Stimulated activated CD8-positive, alpha-beta memory T cell treated with anti-CD3 and anti-CD28 coated beads, Interleukin-12 subunit alpha, Interleukin-12 subunit beta, amount 100 ng/mL, for 24 hours (primary cell): ENCODE data around the gene CTXN2.

Experiments used
- DNase-seq: peaks from one replicate; pipeline ENCODE4 v3.0.0-alpha.2; 2020; ENCODE audit errors: extremely low read depth

CTXN2 gene

DNA sequence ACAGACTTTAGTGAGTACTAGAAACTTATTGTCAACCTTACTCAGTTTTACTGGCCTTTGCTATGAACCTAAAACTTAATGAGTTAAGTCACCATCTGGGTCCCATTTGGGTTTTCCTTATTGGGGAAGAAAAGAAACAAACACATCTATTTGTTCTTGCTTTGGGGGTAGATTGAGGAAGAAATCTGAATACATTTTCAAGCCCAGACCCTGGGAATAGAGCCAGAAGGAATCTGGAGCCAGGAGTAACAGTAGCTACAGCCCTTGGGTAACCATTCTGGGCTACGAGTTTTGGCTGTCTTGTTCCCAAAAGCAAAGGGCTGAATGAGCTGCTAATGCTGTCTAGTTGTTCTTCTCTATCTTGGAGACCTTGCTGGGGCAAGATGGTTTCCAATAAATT lies 31.2 kb downstream of the CTXN2 start:
- no peak for DNase-seq

DNA sequence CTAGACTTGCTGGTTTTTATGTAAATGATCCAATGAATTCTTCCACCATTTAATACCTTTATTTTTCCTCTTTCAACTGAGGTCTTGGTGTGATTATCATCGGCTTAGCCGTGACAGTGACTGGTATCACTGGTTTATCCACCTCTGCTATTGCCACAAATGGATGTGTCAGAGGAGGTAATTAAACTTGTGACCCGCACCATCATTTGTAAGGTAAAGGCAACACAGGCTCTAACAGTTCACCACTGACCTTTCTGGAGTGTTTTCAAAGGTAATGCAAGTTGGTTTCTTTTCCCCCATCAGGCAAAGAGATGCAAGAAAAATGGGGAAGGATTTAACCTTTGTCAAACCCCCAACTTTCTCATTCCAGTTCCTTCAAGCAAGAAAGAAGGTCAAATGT lies 34.3 kb downstream of the CTXN2 start:
- no peak for DNase-seq

DNA sequence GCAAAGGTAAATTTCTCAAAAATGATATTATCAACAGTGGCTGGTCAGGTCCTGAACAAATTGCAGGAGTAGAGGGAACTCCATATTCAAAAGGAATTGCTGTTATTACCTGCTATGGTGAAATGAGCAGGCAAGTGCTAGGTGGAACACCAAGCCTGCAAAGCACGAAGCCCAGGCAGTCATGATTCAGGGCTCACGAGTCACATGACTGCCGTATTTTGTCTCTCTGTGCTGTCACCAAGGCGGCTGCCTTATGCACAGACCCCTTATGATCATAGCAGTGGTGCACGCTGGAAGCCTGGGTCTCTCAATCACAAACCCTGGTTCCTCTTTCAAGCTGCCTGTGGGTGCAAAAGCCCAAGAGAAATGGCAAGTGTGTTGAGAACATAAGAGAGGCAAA lies 39.0 kb downstream of the CTXN2 start:
- no peak for DNase-seq

DNA sequence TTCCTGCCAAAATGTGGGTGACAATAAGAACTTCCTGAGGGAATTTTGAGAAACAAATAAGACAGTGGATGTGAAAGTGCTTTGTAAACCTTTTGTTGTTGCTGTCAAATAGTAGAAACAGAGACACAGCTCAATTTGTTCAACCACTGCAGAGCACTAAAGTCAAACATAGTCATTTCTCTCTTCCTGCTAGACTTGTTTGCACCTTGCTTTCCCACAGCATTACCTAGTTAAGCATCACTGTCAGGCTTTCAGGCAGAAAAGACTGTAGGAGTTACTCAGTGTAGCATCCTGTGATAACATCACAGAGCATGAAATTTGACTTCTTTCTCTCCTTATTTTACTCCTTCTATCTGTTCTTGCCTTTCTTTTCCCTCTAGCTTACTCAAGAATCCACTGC lies 41.8 kb downstream of the CTXN2 start:
- DNase-seq, result no peak

DNA sequence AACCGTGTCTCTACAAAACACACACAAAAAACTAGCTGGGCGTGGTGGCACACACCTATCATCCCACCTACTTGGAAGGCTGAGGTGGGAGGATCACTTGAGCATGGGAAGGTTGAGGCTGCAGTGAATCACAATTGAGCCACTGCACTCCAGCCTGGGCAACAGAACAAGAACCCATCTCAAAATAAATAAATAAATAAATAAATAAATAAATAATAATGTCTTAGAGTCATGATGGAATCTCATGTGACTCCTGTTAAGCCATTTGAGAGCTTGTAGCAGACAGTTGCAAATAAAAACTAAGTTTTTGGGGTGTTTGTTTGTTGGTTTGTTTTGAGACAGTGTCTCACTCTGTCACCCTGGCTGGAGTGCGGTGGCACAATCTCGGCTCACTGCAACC lies 47.9 kb downstream of the CTXN2 start:
- no peak for DNase-seq

DNA sequence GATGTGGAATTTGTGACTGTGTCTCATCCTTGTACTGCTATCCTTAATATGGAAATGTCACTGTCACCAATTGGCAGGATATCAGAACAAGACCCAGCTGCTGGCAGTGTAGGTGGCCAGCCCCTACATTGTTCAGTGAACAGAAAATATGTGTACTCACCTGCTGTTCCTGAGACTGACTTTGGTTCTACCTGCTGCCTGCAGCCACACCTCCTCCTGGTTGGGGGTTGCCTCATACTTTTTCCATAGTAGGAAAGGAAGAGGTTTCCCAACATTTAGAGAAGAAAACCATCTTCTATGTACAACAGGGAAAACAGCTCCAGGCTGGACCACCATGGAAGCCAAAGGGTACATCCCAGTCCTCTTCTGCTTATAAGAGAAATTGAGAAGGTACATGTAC lies 50.5 kb downstream of the CTXN2 start:
- DNase-seq, result no peak

DNA sequence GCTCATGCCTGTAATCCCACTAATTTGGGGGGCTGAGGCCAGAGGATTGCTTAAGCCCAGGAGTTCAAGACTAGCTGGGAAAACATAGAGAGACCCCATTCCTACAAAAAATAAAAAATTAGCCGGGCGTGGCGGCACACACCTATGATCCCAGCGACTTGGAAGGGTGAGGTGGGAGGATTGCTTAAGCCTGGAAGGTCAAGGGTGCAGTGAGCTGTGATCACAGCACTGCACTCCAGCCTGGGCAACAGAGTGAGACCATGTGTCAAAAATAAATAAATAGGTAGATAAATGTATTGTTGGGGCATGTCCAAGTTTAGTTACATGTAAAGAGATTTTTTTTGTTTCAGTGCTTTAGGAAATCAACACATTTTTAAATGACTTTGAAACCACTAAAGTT lies 51.1 kb downstream of the CTXN2 start:
- DNase-seq, result no peak

DNA sequence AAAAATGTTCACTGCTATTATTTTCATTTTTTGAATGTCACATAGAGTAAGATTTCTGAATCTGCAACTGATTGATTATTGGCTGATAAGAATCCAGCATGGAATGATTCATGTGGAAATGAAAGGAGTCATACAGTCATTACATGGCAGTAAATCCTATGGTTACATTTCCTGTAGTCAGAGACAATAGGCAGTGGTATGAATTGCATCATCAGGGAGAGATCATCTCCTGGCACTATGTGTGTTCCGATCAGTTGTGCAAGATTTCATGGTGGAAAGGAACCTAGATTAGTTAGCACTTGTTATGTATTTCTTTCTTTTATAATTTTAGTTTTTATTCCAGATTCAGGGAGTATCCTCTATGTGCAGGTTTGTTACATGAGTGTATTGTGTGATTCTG lies 53.5 kb downstream of the CTXN2 start:
- DNase-seq, result no peak

DNA sequence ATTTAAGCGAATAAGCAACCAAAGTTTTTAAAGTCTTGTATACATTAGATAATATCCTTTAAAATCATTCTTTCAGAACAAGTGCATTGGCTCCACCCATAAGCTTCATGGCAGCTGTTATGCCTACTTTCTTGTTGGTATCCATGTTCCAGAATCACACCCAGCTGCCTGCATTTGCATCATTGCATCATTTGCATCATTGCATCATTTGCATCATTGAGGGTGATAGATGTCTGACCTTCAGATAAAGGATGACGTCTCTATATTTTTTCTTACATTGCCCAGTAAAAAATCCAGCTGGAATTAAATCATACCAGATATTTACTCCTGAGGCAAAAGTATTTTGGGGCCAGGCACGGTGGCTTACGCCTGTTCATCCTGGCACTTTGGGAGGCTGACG lies 56.9 kb downstream of the CTXN2 start:
- DNase-seq, result no peak

DNA sequence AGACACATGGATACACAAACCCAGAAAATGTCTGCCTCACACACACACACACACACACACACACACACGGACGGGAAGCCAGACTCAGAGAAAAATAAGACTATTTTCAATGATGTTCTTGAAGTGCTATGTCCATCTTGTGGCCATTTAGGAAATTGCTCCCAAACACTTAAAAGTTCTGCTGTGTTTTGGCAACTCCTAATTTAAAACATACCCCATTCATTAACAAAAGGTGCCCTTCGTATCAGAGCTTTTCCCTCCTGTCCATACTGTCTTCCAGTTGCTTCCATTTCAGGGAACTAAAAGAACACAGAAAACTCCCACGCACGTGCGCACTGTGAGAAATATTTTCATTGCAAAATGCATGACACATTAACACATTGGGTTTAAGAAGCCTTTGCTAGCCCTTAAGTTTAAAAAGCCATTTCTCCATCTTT lies 59.2 kb downstream of the CTXN2 start:
- DNase-seq, result no peak

DNA sequence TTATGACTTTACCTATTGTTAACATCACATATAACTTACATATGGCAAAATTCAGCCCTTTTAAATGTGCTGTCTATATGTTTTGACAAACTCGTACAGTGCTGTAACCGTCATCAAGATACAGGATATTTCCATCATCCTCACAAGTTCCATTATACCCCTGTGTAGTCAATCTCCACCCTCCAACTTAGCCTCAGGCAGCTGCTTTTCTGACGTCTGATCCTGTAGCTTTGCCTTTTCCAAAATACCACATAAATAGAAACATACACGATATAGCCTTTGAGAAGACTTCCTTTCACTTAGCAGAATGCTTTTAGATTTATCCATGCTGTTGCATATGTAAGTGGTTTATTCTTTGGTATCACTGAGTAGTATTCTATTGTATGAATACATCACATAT lies 61.7 kb downstream of the CTXN2 start:
- DNase-seq, result no peak
